Ishikawa (cell line): ENCODE measurements around the gene LYSMD2.

ENCODE experiments used
- CEBPB ChIP-seq: IDR thresholded peaks from 2 replicates; pipeline ENCODE4 v1.6.1; 2012
- CREB1 ChIP-seq: IDR thresholded peaks from 2 replicates; pipeline ENCODE4 v1.6.1; 2012; ENCODE audit warnings: low read depth
- EP300 ChIP-seq: IDR thresholded peaks from 2 replicates; pipeline ENCODE4 v1.6.1; 2012; ENCODE audit warnings: borderline replicate concordance
- FOXM1 ChIP-seq: IDR thresholded peaks from 2 replicates; pipeline ENCODE4 v1.6.1; 2012; ENCODE audit warnings: low read depth, borderline replicate concordance
- NFIC ChIP-seq: IDR thresholded peaks from 2 replicates; pipeline ENCODE4 v1.6.1; 2012
- RAD21 ChIP-seq: IDR thresholded peaks from 2 replicates; pipeline ENCODE4 v1.6.1; 2012; ENCODE audit warnings: low read depth
- TAF1 ChIP-seq: IDR thresholded peaks from 2 replicates; pipeline ENCODE4 v1.6.1; 2012; ENCODE audit warnings: low read depth, mild to moderate bottlenecking
- TEAD4 ChIP-seq: IDR thresholded peaks from 2 replicates; pipeline ENCODE4 v1.6.1; 2012
- YY1 ChIP-seq: IDR thresholded peaks from 2 replicates; pipeline ENCODE4 v1.6.1; 2012; ENCODE audit warnings: low read depth
- ZBTB7A ChIP-seq: IDR thresholded peaks from 2 replicates; pipeline ENCODE4 v1.6.1; 2012; ENCODE audit warnings: low read depth
- TF ChIP-seq, protein P1 (sequence below): IDR thresholded peaks from 2 replicates; pipeline ENCODE4 v1.6.1; 2012
- TF ChIP-seq, protein P2 (sequence below): IDR thresholded peaks from 2 replicates; pipeline ENCODE4 v1.6.1; 2012; ENCODE audit warnings: low read depth, mild to moderate bottlenecking

DNA sequence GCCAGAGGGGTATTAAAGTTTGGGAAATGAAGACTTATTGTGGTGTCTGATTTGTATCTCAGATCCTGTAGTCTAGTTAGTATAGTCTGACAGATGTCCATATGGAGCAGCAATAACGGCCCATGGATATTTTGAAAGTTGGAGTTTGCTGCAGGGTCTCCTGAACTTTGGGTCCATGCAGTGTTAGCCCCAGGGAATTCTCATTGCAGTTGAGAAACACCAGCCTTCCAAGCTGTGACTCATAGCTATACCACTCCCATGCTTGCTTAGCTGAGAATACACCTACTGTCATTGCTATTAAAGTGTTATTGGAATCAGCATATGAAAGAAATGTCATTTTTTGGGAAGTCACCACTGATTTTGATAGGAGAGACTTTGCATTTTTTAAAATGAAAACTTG lies 43.2 kb upstream of the LYSMD2 start:
- no peak for TF ChIP-seq YY1
- no peak for TF ChIP-seq TEAD4
- TF ChIP-seq FOXM1, result no peak
- TF ChIP-seq, protein P1, sequence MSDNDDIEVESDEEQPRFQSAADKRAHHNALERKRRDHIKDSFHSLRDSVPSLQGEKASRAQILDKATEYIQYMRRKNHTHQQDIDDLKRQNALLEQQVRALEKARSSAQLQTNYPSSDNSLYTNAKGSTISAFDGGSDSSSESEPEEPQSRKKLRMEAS, result no peak
- no peak for TF ChIP-seq NFIC
- no peak for TF ChIP-seq CEBPB
- TF ChIP-seq CREB1, result no peak
- no peak for TF ChIP-seq EP300
- TF ChIP-seq ZBTB7A, result no peak
- TF ChIP-seq, protein P2, sequence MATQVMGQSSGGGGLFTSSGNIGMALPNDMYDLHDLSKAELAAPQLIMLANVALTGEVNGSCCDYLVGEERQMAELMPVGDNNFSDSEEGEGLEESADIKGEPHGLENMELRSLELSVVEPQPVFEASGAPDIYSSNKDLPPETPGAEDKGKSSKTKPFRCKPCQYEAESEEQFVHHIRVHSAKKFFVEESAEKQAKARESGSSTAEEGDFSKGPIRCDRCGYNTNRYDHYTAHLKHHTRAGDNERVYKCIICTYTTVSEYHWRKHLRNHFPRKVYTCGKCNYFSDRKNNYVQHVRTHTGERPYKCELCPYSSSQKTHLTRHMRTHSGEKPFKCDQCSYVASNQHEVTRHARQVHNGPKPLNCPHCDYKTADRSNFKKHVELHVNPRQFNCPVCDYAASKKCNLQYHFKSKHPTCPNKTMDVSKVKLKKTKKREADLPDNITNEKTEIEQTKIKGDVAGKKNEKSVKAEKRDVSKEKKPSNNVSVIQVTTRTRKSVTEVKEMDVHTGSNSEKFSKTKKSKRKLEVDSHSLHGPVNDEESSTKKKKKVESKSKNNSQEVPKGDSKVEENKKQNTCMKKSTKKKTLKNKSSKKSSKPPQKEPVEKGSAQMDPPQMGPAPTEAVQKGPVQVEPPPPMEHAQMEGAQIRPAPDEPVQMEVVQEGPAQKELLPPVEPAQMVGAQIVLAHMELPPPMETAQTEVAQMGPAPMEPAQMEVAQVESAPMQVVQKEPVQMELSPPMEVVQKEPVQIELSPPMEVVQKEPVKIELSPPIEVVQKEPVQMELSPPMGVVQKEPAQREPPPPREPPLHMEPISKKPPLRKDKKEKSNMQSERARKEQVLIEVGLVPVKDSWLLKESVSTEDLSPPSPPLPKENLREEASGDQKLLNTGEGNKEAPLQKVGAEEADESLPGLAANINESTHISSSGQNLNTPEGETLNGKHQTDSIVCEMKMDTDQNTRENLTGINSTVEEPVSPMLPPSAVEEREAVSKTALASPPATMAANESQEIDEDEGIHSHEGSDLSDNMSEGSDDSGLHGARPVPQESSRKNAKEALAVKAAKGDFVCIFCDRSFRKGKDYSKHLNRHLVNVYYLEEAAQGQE, result no peak
- no peak for TF ChIP-seq TAF1
- no peak for TF ChIP-seq RAD21
